Measurements from ENCODE around the gene FCN1.
"Not testable (repeated sequence)": the region's sequence is repeated elsewhere in the genome, so short reads cannot be mapped to it uniquely, and the experiment has no call there.

FCN1 gene

GRCh38 chr9:134959126-134959970 lies 41.6 kb upstream of the FCN1 start:
- no peak overlapping the region for H3K27ac Mint-ChIP-seq
- no peaks in the 10 kb centered on the region for H3K4me1 Mint-ChIP-seq
- no peak for DNase-seq (ENCODE audit: low spot score in 2 of 2)
- no peaks in the 10 kb centered on the region for H3K9me3 Mint-ChIP-seq
- peaks cover 4% of the 10 kb centered on the region for H3K27me3 Mint-ChIP-seq
- no peaks in the 10 kb centered on the region for H3K36me3 Mint-ChIP-seq
- no peak overlapping the region for H3K4me3 Mint-ChIP-seq
- ATAC-seq (ENCODE audit: low read depth) = no peak

GRCh38 chr9:134957945-134958227 lies 40.2 kb upstream of the FCN1 start:
- no peaks in the 10 kb centered on the region for H3K36me3 Mint-ChIP-seq
- no peak overlapping the region for H3K4me3 Mint-ChIP-seq
- H3K27ac Mint-ChIP-seq = no peak overlapping the region
- ATAC-seq (ENCODE audit: low read depth) (no peak), DNase-seq (ENCODE audit: low spot score in 2 of 2) (no peak)
- H3K9me3 Mint-ChIP-seq = no peaks in the 10 kb centered on the region
- no peaks in the 10 kb centered on the region for H3K4me1 Mint-ChIP-seq
- peaks cover 3% of the 10 kb centered on the region for H3K27me3 Mint-ChIP-seq

DNA sequence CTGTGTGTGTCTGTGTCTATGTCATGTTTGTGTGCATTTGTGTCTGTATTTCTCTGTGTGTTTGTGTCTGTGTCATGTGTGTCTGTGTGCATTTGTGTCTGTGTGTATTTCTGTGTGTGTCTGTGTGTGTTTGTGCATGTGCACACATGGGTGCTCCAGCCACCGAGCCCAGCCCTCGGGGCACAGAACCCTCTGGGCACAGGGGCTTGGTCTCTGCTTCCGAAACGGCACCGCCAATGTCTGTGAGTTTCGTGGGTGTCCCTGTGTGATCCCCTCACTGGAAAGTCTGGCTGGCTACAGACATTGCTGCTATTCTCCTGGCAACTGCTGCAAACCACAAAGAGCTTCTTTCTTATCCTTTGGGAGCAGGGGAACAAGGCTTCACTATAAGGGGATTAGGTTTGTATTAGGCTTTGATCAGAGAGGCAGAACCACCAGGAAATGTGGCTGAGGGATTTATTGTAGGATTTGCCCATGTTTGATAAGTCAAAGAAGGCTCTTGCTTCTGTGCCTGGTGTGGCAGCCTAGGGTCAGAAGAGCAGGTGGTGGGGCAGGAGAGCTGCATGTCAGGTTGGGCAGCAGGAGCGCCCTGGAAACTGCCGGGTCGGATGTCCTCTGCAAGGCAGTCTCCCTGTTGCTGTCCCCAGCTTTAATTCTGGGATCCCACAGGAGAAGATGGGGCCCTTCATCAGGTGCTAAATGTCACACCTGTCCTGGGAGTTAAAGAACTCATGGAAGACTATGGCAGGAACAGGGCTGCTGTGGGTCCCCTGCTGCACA lies 39.6 kb upstream of the FCN1 start:
- Mint-ChIP-seq H3K4me3 (no peak overlapping the region), H3K9me3 (no peaks in the 10 kb centered on the region), H3K27ac (no peak overlapping the region), H3K36me3 (no peaks in the 10 kb centered on the region), H3K27me3 (peaks cover 2% of the 10 kb centered on the region), H3K4me1 (no peaks in the 10 kb centered on the region)
- DNase-seq (ENCODE audit: low spot score in 2 of 2) = no peak
- ATAC-seq (ENCODE audit: low read depth) = no peak

DNA sequence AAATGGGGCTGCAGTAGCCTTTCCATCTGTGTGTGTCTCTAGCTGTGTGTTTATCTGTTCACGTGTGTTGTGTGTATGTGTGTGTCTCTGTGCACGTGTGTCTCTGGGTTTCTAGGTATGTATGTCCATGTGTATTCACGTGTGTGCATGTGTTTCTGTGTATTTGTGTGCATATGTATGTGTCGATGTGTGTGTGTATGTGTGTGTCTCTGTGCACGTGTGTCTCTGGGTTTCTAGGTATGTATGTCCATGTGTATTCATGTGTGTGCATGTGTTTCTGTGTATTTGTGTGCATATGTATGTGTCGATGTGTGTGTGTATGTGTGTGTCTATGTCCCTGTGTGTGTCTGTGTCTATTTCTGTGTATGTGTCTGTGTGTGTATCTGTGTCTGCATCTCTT lies 38.7 kb upstream of the FCN1 start:
- H3K27me3 Mint-ChIP-seq; DNase-seq (ENCODE audit: low spot score in 2 of 2); H3K4me1 Mint-ChIP-seq; H3K9me3 Mint-ChIP-seq; H3K27ac Mint-ChIP-seq; H3K4me3 Mint-ChIP-seq; ATAC-seq (ENCODE audit: low read depth); H3K36me3 Mint-ChIP-seq: not testable (repeated sequence)

- no peaks in the 10 kb centered on the region for H3K36me3 Mint-ChIP-seq
- H3K4me3 Mint-ChIP-seq = no peak overlapping the region
- no peak overlapping the region for H3K27ac Mint-ChIP-seq
- ATAC-seq (ENCODE audit: low read depth) = no peak
- no peak for DNase-seq (ENCODE audit: low spot score in 2 of 2)
- peaks cover 5% of the 10 kb centered on the region for H3K9me3 Mint-ChIP-seq
- H3K4me1 Mint-ChIP-seq = no peaks in the 10 kb centered on the region
- no peaks in the 10 kb centered on the region for H3K27me3 Mint-ChIP-seq
Observed at GRCh38 chr9:134955801-134956200, 38.1 kb upstream of the FCN1 start.

DNA sequence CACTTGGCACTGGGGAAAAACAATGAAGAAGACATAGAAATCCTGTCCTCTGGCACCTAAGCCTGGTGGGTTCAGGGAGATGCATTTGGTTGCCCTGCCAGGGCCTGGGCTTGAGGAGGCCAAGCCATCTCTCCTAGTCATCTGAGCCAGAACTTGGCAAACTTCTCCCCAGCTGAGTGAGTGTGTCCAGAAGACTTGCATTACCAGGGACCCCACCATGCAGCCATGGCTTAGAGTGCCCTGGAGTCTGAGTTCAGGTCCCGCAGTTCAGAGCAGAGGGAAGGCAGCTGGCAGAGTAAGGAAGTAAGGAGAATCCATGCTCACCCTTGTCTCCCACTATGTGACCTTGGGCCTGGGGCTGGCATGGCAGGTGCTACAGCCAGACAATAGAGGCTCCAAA lies 37.4 kb upstream of the FCN1 start:
- Mint-ChIP-seq H3K4me1 (no peaks in the 10 kb centered on the region), H3K36me3 (no peaks in the 10 kb centered on the region), H3K9me3 (peaks cover 5% of the 10 kb centered on the region), H3K27me3 (no peaks in the 10 kb centered on the region), H3K4me3 (no peak overlapping the region), H3K27ac (no peak overlapping the region)
- no peak for DNase-seq (ENCODE audit: low spot score in 2 of 2)
- ATAC-seq (ENCODE audit: low read depth) = no peak

- Mint-ChIP-seq H3K9me3 (peaks cover 5% of the 10 kb centered on the region), H3K4me1 (no peaks in the 10 kb centered on the region), H3K36me3 (no peaks in the 10 kb centered on the region), H3K27ac (no peak overlapping the region), H3K4me3 (no peak overlapping the region), H3K27me3 (no peaks in the 10 kb centered on the region)
- DNase-seq (ENCODE audit: low spot score in 2 of 2) = no peak
- ATAC-seq (ENCODE audit: low read depth) = no peak
Observed at GRCh38 chr9:134951994-134952393, 34.3 kb upstream of the FCN1 start.

DNA sequence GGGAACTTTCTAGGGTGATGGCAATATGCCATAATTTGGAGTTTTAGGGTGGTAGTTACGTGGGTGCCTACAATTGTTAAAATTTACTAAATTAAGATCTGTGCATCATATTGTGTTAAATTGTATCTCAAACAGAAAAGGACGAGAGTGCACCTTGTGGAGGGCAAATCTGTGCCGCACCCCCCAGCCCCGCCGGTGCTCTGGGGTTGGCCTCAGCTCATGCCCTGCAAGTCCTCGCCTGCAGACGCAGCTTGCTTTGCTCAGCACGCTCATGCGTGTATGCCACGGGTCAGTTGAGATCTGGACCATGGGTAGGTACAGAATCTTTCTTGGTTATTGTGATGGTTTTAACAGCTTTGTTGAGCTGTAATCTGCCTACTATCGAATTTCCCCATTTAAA lies 33.7 kb upstream of the FCN1 start:
- peaks cover 5% of the 10 kb centered on the region for H3K9me3 Mint-ChIP-seq
- no peaks in the 10 kb centered on the region for H3K36me3 Mint-ChIP-seq
- no peaks in the 10 kb centered on the region for H3K27me3 Mint-ChIP-seq
- H3K27ac Mint-ChIP-seq = no peak overlapping the region
- ATAC-seq (ENCODE audit: low read depth) = no peak
- no peak for DNase-seq (ENCODE audit: low spot score in 2 of 2)
- no peak overlapping the region for H3K4me3 Mint-ChIP-seq
- no peaks in the 10 kb centered on the region for H3K4me1 Mint-ChIP-seq

DNA sequence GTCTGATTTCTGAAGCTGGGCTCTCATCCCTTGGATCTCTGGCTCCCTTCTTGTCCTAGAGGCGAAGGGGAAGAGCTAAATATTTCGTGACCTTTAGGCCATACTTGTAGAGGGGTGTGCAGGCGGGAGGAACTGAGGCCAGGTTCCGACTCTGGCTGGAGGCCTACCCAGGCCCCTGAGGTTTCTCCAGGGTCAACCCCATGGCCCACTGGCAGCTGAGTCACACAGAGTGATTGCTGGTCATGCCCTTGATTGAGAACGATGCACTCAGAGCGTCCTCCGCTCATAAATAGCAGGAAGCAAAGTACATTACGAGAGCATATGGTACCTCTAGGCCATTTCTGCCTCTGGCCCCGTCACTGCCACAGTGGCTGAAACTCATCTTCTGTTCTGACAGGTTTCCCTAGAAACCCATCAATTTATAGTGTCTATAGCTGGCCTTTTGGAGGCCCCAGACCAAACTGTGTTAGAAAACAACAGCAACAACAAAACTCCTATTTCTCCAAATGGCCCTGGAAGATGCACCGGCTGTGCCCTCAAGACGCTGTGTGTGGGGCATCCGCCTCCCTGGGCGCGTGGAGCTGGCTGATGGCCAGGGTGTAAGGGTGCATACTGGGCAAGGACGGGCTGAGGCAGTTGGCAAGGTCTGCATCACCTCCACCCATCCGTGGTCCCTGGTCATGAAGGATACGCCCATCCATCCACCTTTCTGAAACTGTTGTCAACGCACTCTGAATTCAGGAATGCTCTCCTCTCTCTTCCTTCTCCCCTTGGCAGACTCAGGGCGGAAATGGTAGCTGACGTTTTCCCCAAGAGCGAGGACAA lies 32.9 kb upstream of the FCN1 start:
- DNase-seq (ENCODE audit: low spot score in 2 of 2) (no peak), ATAC-seq (ENCODE audit: low read depth) (no peak)
- Mint-ChIP-seq H3K27ac (no peak overlapping the region), H3K9me3 (peaks cover 5% of the 10 kb centered on the region), H3K4me1 (no peaks in the 10 kb centered on the region), H3K4me3 (no peak overlapping the region), H3K27me3 (no peaks in the 10 kb centered on the region), H3K36me3 (no peaks in the 10 kb centered on the region)

DNA sequence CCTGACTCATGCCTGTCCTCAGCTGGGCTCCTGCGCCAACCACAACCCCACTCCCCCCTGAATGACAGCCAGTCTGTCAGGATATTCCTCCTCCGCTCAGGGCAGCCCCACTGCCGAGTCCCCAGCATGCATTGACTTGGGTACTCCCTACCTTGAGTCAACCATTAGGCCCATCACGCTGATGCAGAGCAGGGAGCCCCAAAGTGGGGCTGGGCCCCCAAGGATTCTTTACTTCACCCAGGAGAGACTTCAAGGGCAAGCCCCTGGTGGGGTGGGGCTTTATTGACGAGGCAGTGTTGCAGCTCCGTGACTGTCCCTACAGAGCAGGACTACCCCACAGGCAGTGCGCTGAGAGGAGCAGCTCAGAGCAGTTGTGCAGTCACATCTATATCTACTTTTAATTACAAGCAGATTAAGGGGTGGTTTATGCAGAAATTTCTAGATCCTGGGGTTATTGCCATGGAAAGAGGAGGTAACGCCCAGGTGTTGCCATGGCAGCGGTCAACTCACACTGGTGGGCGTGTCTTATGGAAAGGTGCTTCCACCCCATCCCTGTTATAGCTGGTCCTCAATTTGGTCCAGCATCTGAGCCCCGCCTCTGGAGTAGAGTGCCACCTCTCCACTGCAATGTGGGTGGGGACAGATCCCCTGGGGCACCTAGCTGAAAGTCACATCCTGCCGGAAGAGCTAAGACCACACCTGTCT lies 32.1 kb upstream of the FCN1 start:
- H3K4me3 Mint-ChIP-seq = no peak overlapping the region
- no peak for ATAC-seq (ENCODE audit: low read depth)
- H3K27me3 Mint-ChIP-seq = no peaks in the 10 kb centered on the region
- H3K27ac Mint-ChIP-seq = no peak overlapping the region
- no peaks in the 10 kb centered on the region for H3K36me3 Mint-ChIP-seq
- H3K4me1 Mint-ChIP-seq = no peaks in the 10 kb centered on the region
- DNase-seq (ENCODE audit: low spot score in 2 of 2) = no peak
- H3K9me3 Mint-ChIP-seq = peaks cover 5% of the 10 kb centered on the region

DNA sequence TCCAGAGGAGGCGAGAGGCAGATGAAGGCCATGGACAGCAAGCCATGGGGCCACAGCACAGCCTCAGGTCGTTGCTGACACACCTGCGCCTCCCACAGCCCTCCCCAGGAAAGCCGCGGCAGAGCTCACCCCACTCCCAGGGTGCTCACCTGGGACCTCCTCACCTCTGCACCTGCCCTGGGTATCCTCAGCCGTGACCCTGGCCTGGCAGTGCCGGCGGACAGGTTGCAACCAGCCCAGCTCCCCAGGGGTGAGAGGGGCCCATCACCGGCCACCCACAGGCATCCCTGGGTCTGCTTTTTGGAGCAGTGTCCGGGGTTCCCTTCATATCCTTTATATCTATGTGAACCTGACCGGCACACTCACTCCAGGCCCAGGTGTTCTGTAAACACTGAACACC lies 30.4 kb upstream of the FCN1 start:
- H3K9me3 Mint-ChIP-seq = peaks cover 5% of the 10 kb centered on the region
- H3K27me3 Mint-ChIP-seq = peaks cover 1% of the 10 kb centered on the region
- no peak overlapping the region for H3K27ac Mint-ChIP-seq
- ATAC-seq (ENCODE audit: low read depth) (no peak), DNase-seq (ENCODE audit: low spot score in 2 of 2) (no peak)
- no peak overlapping the region for H3K4me3 Mint-ChIP-seq
- H3K4me1 Mint-ChIP-seq = no peaks in the 10 kb centered on the region
- no peaks in the 10 kb centered on the region for H3K36me3 Mint-ChIP-seq

- DNase-seq (ENCODE audit: low spot score in 2 of 2) (no peak), ATAC-seq (ENCODE audit: low read depth) (no peak)
- H3K4me1 Mint-ChIP-seq = no peaks in the 10 kb centered on the region
- H3K9me3 Mint-ChIP-seq = peaks cover 5% of the 10 kb centered on the region
- H3K27me3 Mint-ChIP-seq = peaks cover 1% of the 10 kb centered on the region
- H3K27ac Mint-ChIP-seq = no peak overlapping the region
- H3K36me3 Mint-ChIP-seq = no peaks in the 10 kb centered on the region
- H3K4me3 Mint-ChIP-seq = no peak overlapping the region
Observed at GRCh38 chr9:134947265-134947955, 29.7 kb upstream of the FCN1 start.

GRCh38 chr9:134946663-134947062 lies 29.0 kb upstream of the FCN1 start:
- no peak overlapping the region for H3K4me3 Mint-ChIP-seq
- H3K4me1 Mint-ChIP-seq = no peaks in the 10 kb centered on the region
- DNase-seq (ENCODE audit: low spot score in 2 of 2) = no peak
- H3K27me3 Mint-ChIP-seq = peaks cover 1% of the 10 kb centered on the region
- peaks cover under 1% of the 10 kb centered on the region for H3K9me3 Mint-ChIP-seq
- no peaks in the 10 kb centered on the region for H3K36me3 Mint-ChIP-seq
- no peak overlapping the region for H3K27ac Mint-ChIP-seq
- no peak for ATAC-seq (ENCODE audit: low read depth)

All from memory B cell (primary cell).